ENCODE measurements around the gene APOLD1. TPM values are rescaled to one million over a fixed set of nuclear protein-coding genes. Genes with fewer than 3 reads are reported as not detected.

The APOLD1 gene
- polyA plus RNA-seq, 3 donors = 0.08 to 0.21 TPM; not detected in 1

GRCh38 chr12:12811343-12811742 lies 25.9 kb downstream of the APOLD1 start:
- no peak overlapping the region for H3K27ac Mint-ChIP-seq
- H3K4me1 ChIP-seq (ENCODE audit: control insufficient read depth in 1 of 2, insufficient read depth in 2 of 2, low read length in 2 of 2) = peaks cover 32 to 62% of the 10 kb centered on the region in 2 donors

GRCh38 chr12:12812174-12812573 lies 26.7 kb downstream of the APOLD1 start:
- H3K4me2 ChIP-seq (replicated peaks; ENCODE audit: extremely low read depth, low read length, poor library complexity, severe bottlenecking) = no peak overlapping the region
- H3K27ac Mint-ChIP-seq = no peak overlapping the region
- peaks cover 40% of the 10 kb centered on the region for H3K79me2 ChIP-seq (ENCODE audit: insufficient read depth, low read length)
- no peak overlapping the region for H3K27ac ChIP-seq (ENCODE audit: low read depth in 1 of 2, low read length in 2 of 2)
- no peaks in the 10 kb centered on the region for H3K27me3 ChIP-seq (ENCODE audit: control insufficient read depth in 2 of 2, insufficient read depth in 2 of 2, low read length in 2 of 2)
- H3K9me3 Mint-ChIP-seq = peaks cover 0 to 3% (median 0%) of the 10 kb centered on the region in 7 donors
- no peaks in the 10 kb centered on the region for H3K9me3 ChIP-seq (replicated peaks in 1 of 2; ENCODE audit: control insufficient read depth in 1 of 2, insufficient read depth in 1 of 2, low read length in 2 of 2)
- H3K4me1 Mint-ChIP-seq = peaks cover 54% of the 10 kb centered on the region
- peaks cover 12 to 17% of the 10 kb centered on the region in 2 donors for H3K36me3 Mint-ChIP-seq
- no peaks in the 10 kb centered on the region for H4K20me1 ChIP-seq (ENCODE audit: insufficient read depth, low read length)
- no peak overlapping the region for H3K4me3 Mint-ChIP-seq
- no peak for DNase-seq
- H3K4me3 ChIP-seq (replicated peaks in 1 of 3; ENCODE audit: low read depth in 2 of 3, low read length in 3 of 3) = no peak overlapping the region
- 100% methylated on average over 3 of the region's 5 CpGs for WGBS (ENCODE audit: insufficient coverage)
- peaks cover 6 to 15% of the 10 kb centered on the region in 2 donors for H3K36me3 ChIP-seq (replicated peaks in 1 of 2; ENCODE audit: control insufficient read depth in 1 of 2, insufficient read depth in 2 of 2, low read length in 2 of 2)
- intact Hi-C loops (cut with micrococcal nuclease) = loop anchor here in 1 of 2 donors (10.0 kb wide), 1 partner anchor 97 kb away; the partner anchor contains the start of gene CDKN1B
- no peak overlapping the region for H3K9ac ChIP-seq (ENCODE audit: insufficient read depth, low read length, poor library complexity, severe bottlenecking)
- H3K4me1 ChIP-seq (ENCODE audit: control insufficient read depth in 1 of 2, insufficient read depth in 2 of 2, low read length in 2 of 2) = peaks cover 34 to 62% of the 10 kb centered on the region in 2 donors
- H2AFZ ChIP-seq (ENCODE audit: insufficient read depth, low read depth, low read length, poor library complexity, severe bottlenecking) = no peak overlapping the region
- peaks cover 0 to 2% (median 0%) of the 10 kb centered on the region in 3 donors for H3K27me3 Mint-ChIP-seq (ENCODE audit: low read depth in 3 of 3)
- TF ChIP-seq, protein P1, sequence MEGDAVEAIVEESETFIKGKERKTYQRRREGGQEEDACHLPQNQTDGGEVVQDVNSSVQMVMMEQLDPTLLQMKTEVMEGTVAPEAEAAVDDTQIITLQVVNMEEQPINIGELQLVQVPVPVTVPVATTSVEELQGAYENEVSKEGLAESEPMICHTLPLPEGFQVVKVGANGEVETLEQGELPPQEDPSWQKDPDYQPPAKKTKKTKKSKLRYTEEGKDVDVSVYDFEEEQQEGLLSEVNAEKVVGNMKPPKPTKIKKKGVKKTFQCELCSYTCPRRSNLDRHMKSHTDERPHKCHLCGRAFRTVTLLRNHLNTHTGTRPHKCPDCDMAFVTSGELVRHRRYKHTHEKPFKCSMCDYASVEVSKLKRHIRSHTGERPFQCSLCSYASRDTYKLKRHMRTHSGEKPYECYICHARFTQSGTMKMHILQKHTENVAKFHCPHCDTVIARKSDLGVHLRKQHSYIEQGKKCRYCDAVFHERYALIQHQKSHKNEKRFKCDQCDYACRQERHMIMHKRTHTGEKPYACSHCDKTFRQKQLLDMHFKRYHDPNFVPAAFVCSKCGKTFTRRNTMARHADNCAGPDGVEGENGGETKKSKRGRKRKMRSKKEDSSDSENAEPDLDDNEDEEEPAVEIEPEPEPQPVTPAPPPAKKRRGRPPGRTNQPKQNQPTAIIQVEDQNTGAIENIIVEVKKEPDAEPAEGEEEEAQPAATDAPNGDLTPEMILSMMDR (IDR thresholded peaks at IDR 0.05) = no peak

More at GRCh38 chr12:12811343-12811742, 25.9 kb downstream of the APOLD1 start:
- Histone ChIP-seq H4K20me1 (ENCODE audit: insufficient read depth, low read length) (no peaks in the 10 kb centered on the region), H3K9ac (ENCODE audit: insufficient read depth, low read length, poor library complexity, severe bottlenecking) (no peak overlapping the region), H3K4me3 (replicated peaks in 1 of 3; ENCODE audit: low read depth in 2 of 3, low read length in 3 of 3) (no peak overlapping the region), H3K9me3 (replicated peaks in 1 of 2; ENCODE audit: control insufficient read depth in 1 of 2, insufficient read depth in 1 of 2, low read length in 2 of 2) (no peaks in the 10 kb centered on the region), H3K27ac (ENCODE audit: low read depth in 1 of 2, low read length in 2 of 2) (no peak overlapping the region), H3K79me2 (ENCODE audit: insufficient read depth, low read length) (peaks cover 32% of the 10 kb centered on the region), H3K27me3 (ENCODE audit: control insufficient read depth in 2 of 2, insufficient read depth in 2 of 2, low read length in 2 of 2) (no peaks in the 10 kb centered on the region), H3K4me2 (replicated peaks; ENCODE audit: extremely low read depth, low read length, poor library complexity, severe bottlenecking) (no peak overlapping the region), H3K36me3 (replicated peaks in 1 of 2; ENCODE audit: control insufficient read depth in 1 of 2, insufficient read depth in 2 of 2, low read length in 2 of 2) (peaks cover 4 to 10% of the 10 kb centered on the region in 2 donors), H2AFZ (ENCODE audit: insufficient read depth, low read depth, low read length, poor library complexity, severe bottlenecking) (no peak overlapping the region)
- Mint-ChIP-seq H3K36me3 (peaks cover 9 to 15% of the 10 kb centered on the region in 2 donors), H3K4me3 (no peak overlapping the region), H3K27me3 (ENCODE audit: low read depth in 3 of 3) (peaks cover 0 to 2% (median 2%) of the 10 kb centered on the region in 3 donors), H3K4me1 (peaks cover 52% of the 10 kb centered on the region), H3K9me3 (peaks cover 0 to 3% (median 0%) of the 10 kb centered on the region in 7 donors)
- intact Hi-C loops (cut with micrococcal nuclease) = loop anchor here in 1 of 2 donors (10.0 kb wide), 1 partner anchor 97 kb away; the partner anchor contains the start of gene CDKN1B
- WGBS (ENCODE audit: insufficient coverage) = 83% methylated on average over 1 of the region's 3 CpGs
- DNase-seq = no peak
- TF ChIP-seq, protein P1 (IDR thresholded peaks at IDR 0.05) = no peak
